ENCODE measurements around the gene CCDC85C. TPM values are rescaled to one million over a fixed set of nuclear protein-coding genes. Genes with fewer than 3 reads are reported as not detected.

The CCDC85C gene
- polyA plus RNA-seq, 1 of the 3 experiments (the other 2 are of a cell fraction), result 9.6 TPM

DNA sequence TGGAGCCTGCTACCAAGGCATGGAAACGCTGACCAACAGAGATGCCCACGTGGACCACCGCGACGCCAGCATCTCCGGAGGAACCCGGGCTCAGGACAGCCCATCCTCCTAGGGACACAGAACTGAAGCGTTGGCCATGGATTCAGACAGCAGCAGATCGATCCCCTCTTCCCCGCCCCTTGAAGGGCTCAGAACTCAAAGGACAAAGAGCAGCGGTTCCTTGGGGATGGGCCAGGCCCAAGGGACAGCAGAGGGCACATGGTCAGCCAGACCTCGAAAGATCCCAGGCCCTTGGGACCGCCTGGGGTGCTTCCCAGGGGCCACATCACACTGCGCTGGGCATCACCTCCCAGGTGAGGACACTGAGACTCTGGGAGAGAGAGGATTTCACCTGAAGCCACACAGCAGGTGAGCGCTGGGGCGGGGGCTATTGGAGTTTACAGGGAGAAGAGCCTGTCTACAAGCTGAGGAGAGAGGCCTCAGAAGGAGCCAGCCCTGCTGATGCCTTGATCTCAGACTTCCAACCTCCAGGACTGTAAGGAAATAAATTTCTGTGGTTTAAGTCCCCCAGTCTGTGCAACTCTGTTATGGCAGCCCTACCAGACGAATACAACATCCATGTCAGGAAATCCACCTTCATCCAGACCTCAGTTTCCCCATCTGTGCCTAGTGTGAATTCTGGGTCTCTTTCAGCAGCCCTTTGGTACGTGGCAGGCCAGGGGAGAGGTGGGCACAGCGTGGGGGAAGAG is 73.4 kb downstream of the CCDC85C start:
- H3K79me2 ChIP-seq (ENCODE audit: insufficient read depth), result peaks cover 33% of the 10 kb centered on the region; the same call in 1 of the 2 replicates
- no peak overlapping the region for H2AFZ ChIP-seq (ENCODE audit: low read depth)
- no peaks in the 10 kb centered on the region for H3K9me3 ChIP-seq
- 95% methylated on average over 11 of the region's 19 CpGs for WGBS (ENCODE audit: low lambda C conversion rate)
- no peak for TF ChIP-seq EZH2phosphoT487 (IDR thresholded peaks at IDR 0.05; ENCODE audit: borderline replicate concordance, low read depth)
- H3K4me3 ChIP-seq (ENCODE audit: low read depth in 2 of 2, low read length in 1 of 2), result no peak overlapping the region
- no peaks in the 10 kb centered on the region for H3K27me3 ChIP-seq (ENCODE audit: insufficient read depth)
- H3F3A ChIP-seq (replicated peaks; ENCODE audit: insufficient read depth), result no peaks in the 10 kb centered on the region
- H3K4me2 ChIP-seq, result peak overlapping the region; percentile 55; the same call in 1 of the 2 replicates
- H3K27ac ChIP-seq (ENCODE audit: low read depth in 2 of 2, low read length in 1 of 2), result peak overlapping the region; percentile 3 to 41; a peak in 2 of 4 replicates
- no peaks in the 10 kb centered on the region for H4K20me1 ChIP-seq (ENCODE audit: insufficient read depth)
- CTCF ChIA-PET, result interaction anchor here (1.5 kb wide), 1 partner anchor 13 kb away, joined by 4 read pairs; no protein-coding TSS in a partner anchor
- POLR2A ChIA-PET, result no interaction called here
- H3K4me1 ChIP-seq (ENCODE audit: control insufficient read depth in 1 of 2, insufficient read depth in 2 of 2, low read depth in 1 of 2, low read length in 1 of 2), result peaks cover 27 to 45% of the 10 kb centered on the region in 2 experiments; a peak in 2 of 4 replicates
- H3K9me2 ChIP-seq, result no peaks in the 10 kb centered on the region
- H3K9ac ChIP-seq, result no peak overlapping the region
- no peaks in the 10 kb centered on the region for H3K36me3 ChIP-seq (replicated peaks in 1 of 2; ENCODE audit: control insufficient read depth in 1 of 2, insufficient read depth in 2 of 2, low read length in 1 of 2)
- no peak for DNase-seq

DNA sequence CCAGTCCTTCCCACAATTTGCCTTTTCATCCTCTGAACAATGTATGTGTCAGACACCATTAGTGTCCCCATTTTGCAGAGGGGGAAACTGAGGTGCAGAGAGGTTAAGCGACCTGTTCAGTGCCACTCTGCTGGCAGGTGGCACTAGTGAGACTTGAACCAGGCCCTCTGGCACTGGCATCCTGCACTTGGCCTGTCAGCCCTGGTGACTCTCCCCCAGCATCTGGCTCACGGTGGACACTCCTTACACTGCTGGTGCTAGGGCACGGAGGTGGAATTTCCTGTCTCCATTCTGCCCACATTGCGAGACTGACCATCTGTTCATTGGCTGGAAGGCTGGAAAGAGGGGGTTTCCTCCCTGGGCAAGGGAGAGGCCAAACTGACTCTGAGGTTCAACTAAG is 74.1 kb downstream of the CCDC85C start:
- Histone ChIP-seq H3F3A (replicated peaks; ENCODE audit: insufficient read depth) (no peaks in the 10 kb centered on the region), H3K27ac (ENCODE audit: low read depth in 2 of 2, low read length in 1 of 2) (no peak overlapping the region; a peak in 1 of 4 replicates), H3K4me3 (ENCODE audit: low read depth in 2 of 2, low read length in 1 of 2) (no peak overlapping the region), H3K9me2 (no peaks in the 10 kb centered on the region), H3K36me3 (replicated peaks in 1 of 2; ENCODE audit: control insufficient read depth in 1 of 2, insufficient read depth in 2 of 2, low read length in 1 of 2) (no peaks in the 10 kb centered on the region), H3K4me1 (ENCODE audit: control insufficient read depth in 1 of 2, insufficient read depth in 2 of 2, low read depth in 1 of 2, low read length in 1 of 2) (peaks cover 22 to 43% of the 10 kb centered on the region in 2 experiments; a peak in 1 of 4 replicates), H3K9me3 (no peaks in the 10 kb centered on the region), H3K4me2 (no peak overlapping the region), H3K27me3 (ENCODE audit: insufficient read depth) (no peaks in the 10 kb centered on the region), H4K20me1 (ENCODE audit: insufficient read depth) (no peaks in the 10 kb centered on the region), H3K79me2 (ENCODE audit: insufficient read depth) (peaks cover 30% of the 10 kb centered on the region; the same call in 1 of the 2 replicates), H3K9ac (no peak overlapping the region), H2AFZ (ENCODE audit: low read depth) (no peak overlapping the region)
- ChIA-PET CTCF (no interaction called here), POLR2A (no interaction called here)
- WGBS (ENCODE audit: low lambda C conversion rate), result 63% methylated on average over 3 of the region's 4 CpGs
- TF ChIP-seq TCF12 (IDR thresholded peaks at IDR 0.05) (no peak), SMC3 (IDR thresholded peaks at IDR 0.05; ENCODE audit: low read depth, low read length) (peak; percentile 32), RXRA (IDR thresholded peaks at IDR 0.05; ENCODE audit: borderline replicate concordance, low read depth) (no peak), RAD21 (IDR thresholded peaks at IDR 0.05; ENCODE audit: low read length) (peak; percentile 46), FOSL2 (IDR thresholded peaks at IDR 0.05; ENCODE audit: borderline replicate concordance, low read depth) (no peak), JUND (IDR thresholded peaks at IDR 0.05) (no peak)
- TF ChIP-seq, protein P1, sequence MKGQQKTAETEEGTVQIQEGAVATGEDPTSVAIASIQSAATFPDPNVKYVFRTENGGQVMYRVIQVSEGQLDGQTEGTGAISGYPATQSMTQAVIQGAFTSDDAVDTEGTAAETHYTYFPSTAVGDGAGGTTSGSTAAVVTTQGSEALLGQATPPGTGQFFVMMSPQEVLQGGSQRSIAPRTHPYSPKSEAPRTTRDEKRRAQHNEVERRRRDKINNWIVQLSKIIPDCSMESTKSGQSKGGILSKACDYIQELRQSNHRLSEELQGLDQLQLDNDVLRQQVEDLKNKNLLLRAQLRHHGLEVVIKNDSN (IDR thresholded peaks at IDR 0.05; ENCODE audit: borderline replicate concordance, low read depth), result no peak
- TF ChIP-seq, protein P2, sequence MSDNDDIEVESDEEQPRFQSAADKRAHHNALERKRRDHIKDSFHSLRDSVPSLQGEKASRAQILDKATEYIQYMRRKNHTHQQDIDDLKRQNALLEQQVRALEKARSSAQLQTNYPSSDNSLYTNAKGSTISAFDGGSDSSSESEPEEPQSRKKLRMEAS (IDR thresholded peaks at IDR 0.05; ENCODE audit: low read depth), result no peak
- TF ChIP-seq, protein P3, sequence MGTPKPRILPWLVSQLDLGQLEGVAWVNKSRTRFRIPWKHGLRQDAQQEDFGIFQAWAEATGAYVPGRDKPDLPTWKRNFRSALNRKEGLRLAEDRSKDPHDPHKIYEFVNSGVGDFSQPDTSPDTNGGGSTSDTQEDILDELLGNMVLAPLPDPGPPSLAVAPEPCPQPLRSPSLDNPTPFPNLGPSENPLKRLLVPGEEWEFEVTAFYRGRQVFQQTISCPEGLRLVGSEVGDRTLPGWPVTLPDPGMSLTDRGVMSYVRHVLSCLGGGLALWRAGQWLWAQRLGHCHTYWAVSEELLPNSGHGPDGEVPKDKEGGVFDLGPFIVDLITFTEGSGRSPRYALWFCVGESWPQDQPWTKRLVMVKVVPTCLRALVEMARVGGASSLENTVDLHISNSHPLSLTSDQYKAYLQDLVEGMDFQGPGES (IDR thresholded peaks at IDR 0.05; ENCODE audit: low read depth, low read length), result no peak
- TF ChIP-seq, protein P4, sequence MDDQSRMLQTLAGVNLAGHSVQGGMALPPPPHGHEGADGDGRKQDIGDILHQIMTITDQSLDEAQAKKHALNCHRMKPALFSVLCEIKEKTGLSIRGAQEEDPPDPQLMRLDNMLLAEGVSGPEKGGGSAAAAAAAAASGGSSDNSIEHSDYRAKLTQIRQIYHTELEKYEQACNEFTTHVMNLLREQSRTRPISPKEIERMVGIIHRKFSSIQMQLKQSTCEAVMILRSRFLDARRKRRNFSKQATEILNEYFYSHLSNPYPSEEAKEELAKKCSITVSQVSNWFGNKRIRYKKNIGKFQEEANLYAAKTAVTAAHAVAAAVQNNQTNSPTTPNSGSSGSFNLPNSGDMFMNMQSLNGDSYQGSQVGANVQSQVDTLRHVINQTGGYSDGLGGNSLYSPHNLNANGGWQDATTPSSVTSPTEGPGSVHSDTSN (IDR thresholded peaks at IDR 0.05), result no peak
- TF ChIP-seq, protein P5, sequence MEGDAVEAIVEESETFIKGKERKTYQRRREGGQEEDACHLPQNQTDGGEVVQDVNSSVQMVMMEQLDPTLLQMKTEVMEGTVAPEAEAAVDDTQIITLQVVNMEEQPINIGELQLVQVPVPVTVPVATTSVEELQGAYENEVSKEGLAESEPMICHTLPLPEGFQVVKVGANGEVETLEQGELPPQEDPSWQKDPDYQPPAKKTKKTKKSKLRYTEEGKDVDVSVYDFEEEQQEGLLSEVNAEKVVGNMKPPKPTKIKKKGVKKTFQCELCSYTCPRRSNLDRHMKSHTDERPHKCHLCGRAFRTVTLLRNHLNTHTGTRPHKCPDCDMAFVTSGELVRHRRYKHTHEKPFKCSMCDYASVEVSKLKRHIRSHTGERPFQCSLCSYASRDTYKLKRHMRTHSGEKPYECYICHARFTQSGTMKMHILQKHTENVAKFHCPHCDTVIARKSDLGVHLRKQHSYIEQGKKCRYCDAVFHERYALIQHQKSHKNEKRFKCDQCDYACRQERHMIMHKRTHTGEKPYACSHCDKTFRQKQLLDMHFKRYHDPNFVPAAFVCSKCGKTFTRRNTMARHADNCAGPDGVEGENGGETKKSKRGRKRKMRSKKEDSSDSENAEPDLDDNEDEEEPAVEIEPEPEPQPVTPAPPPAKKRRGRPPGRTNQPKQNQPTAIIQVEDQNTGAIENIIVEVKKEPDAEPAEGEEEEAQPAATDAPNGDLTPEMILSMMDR (IDR thresholded peaks at IDR 0.05), result peak; percentile 26; the same call in 1 of the 2 replicates
- TF ChIP-seq, protein P6, sequence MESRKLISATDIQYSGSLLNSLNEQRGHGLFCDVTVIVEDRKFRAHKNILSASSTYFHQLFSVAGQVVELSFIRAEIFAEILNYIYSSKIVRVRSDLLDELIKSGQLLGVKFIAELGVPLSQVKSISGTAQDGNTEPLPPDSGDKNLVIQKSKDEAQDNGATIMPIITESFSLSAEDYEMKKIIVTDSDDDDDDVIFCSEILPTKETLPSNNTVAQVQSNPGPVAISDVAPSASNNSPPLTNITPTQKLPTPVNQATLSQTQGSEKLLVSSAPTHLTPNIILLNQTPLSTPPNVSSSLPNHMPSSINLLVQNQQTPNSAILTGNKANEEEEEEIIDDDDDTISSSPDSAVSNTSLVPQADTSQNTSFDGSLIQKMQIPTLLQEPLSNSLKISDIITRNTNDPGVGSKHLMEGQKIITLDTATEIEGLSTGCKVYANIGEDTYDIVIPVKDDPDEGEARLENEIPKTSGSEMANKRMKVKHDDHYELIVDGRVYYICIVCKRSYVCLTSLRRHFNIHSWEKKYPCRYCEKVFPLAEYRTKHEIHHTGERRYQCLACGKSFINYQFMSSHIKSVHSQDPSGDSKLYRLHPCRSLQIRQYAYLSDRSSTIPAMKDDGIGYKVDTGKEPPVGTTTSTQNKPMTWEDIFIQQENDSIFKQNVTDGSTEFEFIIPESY (IDR thresholded peaks at IDR 0.05; ENCODE audit: borderline replicate concordance, low read depth), result no peak
- DNase-seq, result no peak
